DOHH2 (cell line): ENCODE data around the gene AVPR2.

Source experiments
- H3F3A ChIP-seq: fragments of 200-600 bp; sonication (generic), shearing (Covaris generic); 2 replicates; pipeline ENCODE4 v1.6.0; 2016; ENCODE audit warnings: antibody characterized with exemption, mild to moderate bottlenecking; ENCODE audit not compliant: control insufficient read depth, insufficient read depth
- H3K27ac ChIP-seq: fragments of 200-600 bp; sonication (generic); 2 replicates; pipeline ENCODE4 v1.5.1; 2014; ENCODE audit warnings: low read depth, mild to moderate bottlenecking, low read length, moderate library complexity
- H3K27me3 ChIP-seq: fragments of 200-600 bp; sonication (generic); 2 replicates; pipeline ENCODE4 v1.6.1; 2014; ENCODE audit warnings: mild to moderate bottlenecking, low read length, mixed read lengths; ENCODE audit not compliant: control insufficient read depth
- H3K36me3 ChIP-seq: fragments of 200-600 bp; sonication (generic); 2 replicates; pipeline ENCODE4 v1.6.1; 2014; ENCODE audit warnings: mild to moderate bottlenecking, low read length, moderate library complexity, mixed read lengths; ENCODE audit not compliant: control insufficient read depth
- H3K4me1 ChIP-seq: fragments of 200-600 bp; sonication (generic); 2 replicates; pipeline ENCODE4 v1.6.1; 2014; ENCODE audit warnings: mild to moderate bottlenecking, low read length, mixed read lengths; ENCODE audit not compliant: control insufficient read depth
- H3K4me2 ChIP-seq: fragments of 200-600 bp; sonication (generic); 2 replicates; pipeline ENCODE4 v1.6.0; 2014; ENCODE audit warnings: mild to moderate bottlenecking, low read length, moderate library complexity
- H3K4me3 ChIP-seq: fragments of 200-600 bp; sonication (generic); 2 replicates; pipeline ENCODE4 v1.5.1; 2014; ENCODE audit warnings: mild to moderate bottlenecking, low read length, mixed read lengths
- H3K79me2 ChIP-seq: fragments of 200-600 bp; sonication (generic); 2 replicates; pipeline ENCODE4 v1.6.1; 2014; ENCODE audit warnings: mild to moderate bottlenecking, low read length, mixed read lengths; ENCODE audit not compliant: control insufficient read depth
- H3K9me2 ChIP-seq: fragments of 200-600 bp; sonication (generic); replicated peaks from 2 replicates; pipeline ENCODE4 v1.6.1; 2014; ENCODE audit warnings: mild to moderate bottlenecking, low read length, mixed read lengths; ENCODE audit not compliant: control insufficient read depth
- H3K9me3 ChIP-seq: fragments of 200-600 bp; sonication (generic); 2 replicates; pipeline ENCODE4 v1.6.1; 2014; ENCODE audit warnings: antibody characterized with exemption, low read length, mixed read lengths; ENCODE audit not compliant: control insufficient read depth, insufficient read depth
- H4K20me1 ChIP-seq: fragments of 200-600 bp; sonication (generic); 2 replicates; pipeline ENCODE4 v1.6.0; 2014; ENCODE audit warnings: low read depth, mild to moderate bottlenecking, antibody characterized with exemption, low read length, moderate library complexity; ENCODE audit not compliant: control insufficient read depth, insufficient read depth
- CTCF ChIP-seq: fragments of 200-600 bp; sonication (generic); IDR thresholded peaks from one replicate; pipeline ENCODE4 v1.5.1; 2014; ENCODE audit warnings: antibody characterized with exemption, mild to moderate bottlenecking, low read depth, low read length; ENCODE audit not compliant: poor library complexity, severe bottlenecking
- EZH2phosphoT487 ChIP-seq: fragments of 200-600 bp; sonication (generic); IDR thresholded peaks from 2 replicates; pipeline ENCODE4 v1.6.1; 2017; ENCODE audit warnings: borderline replicate concordance, mild to moderate bottlenecking, antibody characterized with exemption, low read length, moderate library complexity, mixed read lengths

Gene AVPR2

GRCh38 chrX:153945956-153946943 lies 41.8 kb downstream of the AVPR2 start:
- Histone ChIP-seq H3K4me1 (peaks cover 11% of the 10 kb centered on the region), H3K4me2 (no peak overlapping the region), H3K36me3 (peaks cover 33% of the 10 kb centered on the region), H3F3A (peaks cover 5% of the 10 kb centered on the region; the same call in 1 of the 2 replicates), H3K27ac (no peak overlapping the region), H4K20me1 (no peaks in the 10 kb centered on the region; the same call in 1 of the 2 replicates), H3K27me3 (no peaks in the 10 kb centered on the region), H3K79me2 (no peaks in the 10 kb centered on the region), H3K4me3 (no peak overlapping the region), H3K9me2 (no peaks in the 10 kb centered on the region), H3K9me3 (no peaks in the 10 kb centered on the region)
- TF ChIP-seq EZH2phosphoT487: no peak
- no peak for TF ChIP-seq CTCF

- H3K27me3 ChIP-seq: no peaks in the 10 kb centered on the region
- H3K36me3 ChIP-seq: peaks cover 43% of the 10 kb centered on the region
- no peak for TF ChIP-seq EZH2phosphoT487
- TF ChIP-seq CTCF: peak; percentile 80
- no peak overlapping the region for H3K27ac ChIP-seq
- H3K79me2 ChIP-seq: no peaks in the 10 kb centered on the region
- peaks cover 11% of the 10 kb centered on the region for H3K4me1 ChIP-seq
- no peak overlapping the region for H3K4me2 ChIP-seq
- no peak overlapping the region for H3K4me3 ChIP-seq
- H4K20me1 ChIP-seq: no peaks in the 10 kb centered on the region; the same call in 1 of the 2 replicates
- no peaks in the 10 kb centered on the region for H3K9me3 ChIP-seq
- H3F3A ChIP-seq: peaks cover 5% of the 10 kb centered on the region; the same call in 1 of the 2 replicates
- H3K9me2 ChIP-seq: no peaks in the 10 kb centered on the region
These were observed 42.7 kb downstream of the AVPR2 start for GRCh38 chrX:153947009-153947769.

- peaks cover 5% of the 10 kb centered on the region; the same call in 1 of the 2 replicates for H3F3A ChIP-seq
- no peaks in the 10 kb centered on the region for H3K9me2 ChIP-seq
- H3K4me2 ChIP-seq: no peak overlapping the region
- no peaks in the 10 kb centered on the region; the same call in 1 of the 2 replicates for H4K20me1 ChIP-seq
- no peak for TF ChIP-seq EZH2phosphoT487
- no peak for TF ChIP-seq CTCF
- no peak overlapping the region for H3K27ac ChIP-seq
- H3K4me1 ChIP-seq: peaks cover 11% of the 10 kb centered on the region
- H3K27me3 ChIP-seq: no peaks in the 10 kb centered on the region
- H3K4me3 ChIP-seq: no peak overlapping the region
- H3K79me2 ChIP-seq: no peaks in the 10 kb centered on the region
- peaks cover 51% of the 10 kb centered on the region for H3K36me3 ChIP-seq
- no peaks in the 10 kb centered on the region for H3K9me3 ChIP-seq
These were observed 43.6 kb downstream of the AVPR2 start for GRCh38 chrX:153948002-153948466.
